Peyer's patch (tissue), 4 donors: ENCODE data around the gene NKX1-2. TPM values are rescaled to one million over a fixed set of nuclear protein-coding genes. Genes with fewer than 3 reads are reported as not detected.
A peak's percentile ranks its signal among the peaks of the same experiment; 100 is the strongest.

ENCODE experiments used
- DNase-seq, 3 donors: peaks; one replicate each; pipeline ENCODE4 v3.0.0-alpha.2; 2017 to 2019
- H3K27ac ChIP-seq, 4 donors: fragments of 200-600 bp; sonication (generic); one replicate each; pipeline ENCODE4 v1.5.1; 2016 to 2019
- H3K27me3 ChIP-seq, 2 donors: fragments of 200-600 bp; sonication (generic); one replicate each; pipeline ENCODE4 v1.5.1; 2019
- H3K36me3 ChIP-seq, 3 donors: fragments of 200-600 bp; sonication (generic); one replicate each; pipeline ENCODE4 v1.5.1; 2016 to 2019
- H3K4me1 ChIP-seq, 4 donors: fragments of 200-600 bp; sonication (generic); one replicate each; pipeline ENCODE4 v1.5.1; 2016 to 2019
- H3K4me3 ChIP-seq, 4 donors: fragments of 200-600 bp; sonication (generic); 1 replicate in 3 of 4; 2 replicates in 1 of 4; pipeline ENCODE4 v1.5.1; 2016 to 2019; ENCODE audit warnings: mild to moderate bottlenecking in 1 of 4
- H3K9me3 ChIP-seq, 4 donors: fragments of 200-600 bp; sonication (generic); one replicate each; pipeline ENCODE4 v1.5.1; 2016 to 2019; ENCODE audit warnings: mild to moderate bottlenecking in 1 of 4
- CTCF ChIP-seq, 6 experiments: fragments of 450-650 bp in 4 of 6; fragments of 200-600 bp in 2 of 6; sonication (generic) in 1 of 6; IDR thresholded peaks; one replicate each; pipeline ENCODE4 v1.5.1; 2017 to 2019; ENCODE audit warnings: antibody characterized with exemption in 6 of 6, mild to moderate bottlenecking in 3 of 6, moderate library complexity in 1 of 6
- POLR2A ChIP-seq, 2 donors: fragments of 450-650 bp; IDR thresholded peaks; one replicate each; pipeline ENCODE4 v1.5.1; 2017; ENCODE audit warnings: antibody characterized with exemption in 2 of 2, mild to moderate bottlenecking in 2 of 2, moderate library complexity in 2 of 2
- total RNA-seq, 4 donors: library from RNA; depleted of rRNA; stranded (reverse); fragments of >200 nt; gene quantifications; one replicate each; pipeline ENCODE4 v1.1.0, GENCODE V29; 2016

The NKX1-2 gene
- total RNA-seq, 4 donors from 2014 or later = not detected

- Histone ChIP-seq H3K36me3 (peaks cover 0 to 13% (median 0%) of the 10 kb centered on the region in 3 donors), H3K4me1 (peaks cover 0 to 3% (median 0%) of the 10 kb centered on the region in 4 donors), H3K9me3 (no peaks in the 10 kb centered on the region), H3K27ac (no peak overlapping the region), H3K4me3 (no peak overlapping the region), H3K27me3 (no peaks in the 10 kb centered on the region)
- TF ChIP-seq CTCF (IDR thresholded peaks at IDR 0.05) = no peak
- no peak for TF ChIP-seq POLR2A (IDR thresholded peaks at IDR 0.05)
- DNase-seq = peak in 1 of 3 donors; percentile 23
Observed at GRCh38 chr10:124491105-124491504, 41.3 kb upstream of the NKX1-2 start.

- Histone ChIP-seq H3K27ac (no peak overlapping the region), H3K27me3 (no peaks in the 10 kb centered on the region), H3K9me3 (no peaks in the 10 kb centered on the region), H3K36me3 (peaks cover 0 to 13% (median 0%) of the 10 kb centered on the region in 3 donors), H3K4me3 (no peak overlapping the region), H3K4me1 (no peaks in the 10 kb centered on the region)
- no peak for DNase-seq
- TF ChIP-seq POLR2A (IDR thresholded peaks at IDR 0.05) = no peak
- no peak for TF ChIP-seq CTCF (IDR thresholded peaks at IDR 0.05)
Observed at GRCh38 chr10:124486635-124487034, 36.8 kb upstream of the NKX1-2 start.

GRCh38 chr10:124484661-124485060 is 34.8 kb upstream of the NKX1-2 start:
- H3K4me3 ChIP-seq = no peak overlapping the region
- H3K27me3 ChIP-seq = no peaks in the 10 kb centered on the region
- no peaks in the 10 kb centered on the region for H3K9me3 ChIP-seq
- DNase-seq = no peak
- no peak overlapping the region for H3K27ac ChIP-seq
- H3K36me3 ChIP-seq = peaks cover 0 to 5% (median 0%) of the 10 kb centered on the region in 3 donors
- H3K4me1 ChIP-seq = no peaks in the 10 kb centered on the region
- TF ChIP-seq POLR2A (IDR thresholded peaks at IDR 0.05) (no peak), CTCF (IDR thresholded peaks at IDR 0.05) (no peak)

- no peak for TF ChIP-seq POLR2A (IDR thresholded peaks at IDR 0.05)
- no peak for TF ChIP-seq CTCF (IDR thresholded peaks at IDR 0.05)
- H3K9me3 ChIP-seq = no peaks in the 10 kb centered on the region
- no peak for DNase-seq
- no peaks in the 10 kb centered on the region for H3K4me1 ChIP-seq
- no peak overlapping the region for H3K27ac ChIP-seq
- H3K4me3 ChIP-seq = no peak overlapping the region
- H3K36me3 ChIP-seq = peaks cover 0 to 1% (median 0%) of the 10 kb centered on the region in 3 donors
- no peaks in the 10 kb centered on the region for H3K27me3 ChIP-seq
Observed at GRCh38 chr10:124484031-124484430, 34.2 kb upstream of the NKX1-2 start.

GRCh38 chr10:124482876-124483275 is 33.0 kb upstream of the NKX1-2 start:
- no peak overlapping the region for H3K4me3 ChIP-seq
- H3K4me1 ChIP-seq = no peaks in the 10 kb centered on the region
- H3K36me3 ChIP-seq = no peaks in the 10 kb centered on the region
- H3K27ac ChIP-seq = no peak overlapping the region
- DNase-seq = no peak
- no peaks in the 10 kb centered on the region for H3K9me3 ChIP-seq
- TF ChIP-seq POLR2A (IDR thresholded peaks at IDR 0.05) = no peak
- no peak for TF ChIP-seq CTCF (IDR thresholded peaks at IDR 0.05)
- no peaks in the 10 kb centered on the region for H3K27me3 ChIP-seq

GRCh38 chr10:124482236-124482800 is 32.5 kb upstream of the NKX1-2 start:
- DNase-seq = no peak
- H3K9me3 ChIP-seq = no peaks in the 10 kb centered on the region
- TF ChIP-seq POLR2A (IDR thresholded peaks at IDR 0.05) = no peak
- TF ChIP-seq CTCF (IDR thresholded peaks at IDR 0.05) = no peak
- no peaks in the 10 kb centered on the region for H3K36me3 ChIP-seq
- H3K4me1 ChIP-seq = no peaks in the 10 kb centered on the region
- H3K4me3 ChIP-seq = no peak overlapping the region
- H3K27me3 ChIP-seq = no peaks in the 10 kb centered on the region
- H3K27ac ChIP-seq = no peak overlapping the region
